HCT116 (cell line): ENCODE measurements around the gene CCDC188. TPM values are rescaled to one million over a fixed set of nuclear protein-coding genes. Genes with fewer than 3 reads are reported as not detected.

Source experiments
- ATAC-seq: fragments of 200-7000 bp; cut with Tn5 transposase; 2 replicates; pipeline ENCODE4 v1.9.1; 2020; ENCODE audit warnings: mild to moderate bottlenecking, moderate library complexity
- BruUV-seq: library from RNA; stranded (reverse); fragments of 400-500 nt; replicated peaks from 2 replicates; lab custom pipeline; 2021; lab: Mats Ljungman, UMichigan
- CTCF ChIA-PET: fragments of 300-600 bp; sonication (Branson Sonifier 250); formaldehyde crosslinking; loops from one replicate; lab custom pipeline; 2021; ENCODE audit warnings: antibody characterized with exemption; lab: Charles Lee
- POLR2A ChIA-PET: fragments of 300-600, 350-600 bp; sonication (Branson Sonifier 250); formaldehyde crosslinking; loops from one replicate; lab custom pipeline; 2021; ENCODE audit warnings: antibody characterized with exemption; lab: Charles Lee
- RAD21 ChIA-PET, 2 experiments: fragments of 300-600 bp; sonication (Branson Sonifier 250); formaldehyde crosslinking; loops; one replicate each; lab custom pipeline; 2023; ENCODE audit warnings: low total read pairs in 2 of 2; ENCODE audit not compliant: uncharacterized antibody in 2 of 2, unreplicated experiment in 2 of 2, low non-redundant PET in 1 of 2; lab: Charles Lee
- DNase-seq: peaks from one replicate; pipeline ENCODE4 v3.0.0-alpha.2; 2010; ENCODE audit warnings: low read depth, low spot score
- H2AFZ ChIP-seq: fragments of 200-600 bp; shearing (Covaris generic), sonication (generic); 2 replicates; pipeline ENCODE4 v1.6.1; 2017; ENCODE audit warnings: low read depth, mixed run types, mixed read lengths, antibody characterized with exemption, low read length; ENCODE audit not compliant: poor library complexity, severe bottlenecking
- H3K27ac ChIP-seq: 2 replicates; pipeline ENCODE4 v1.5.1; 2012; ENCODE audit warnings: low read depth, low read length
- H3K27me3 ChIP-seq: fragments of 200-600 bp; sonication (generic); 2 replicates; pipeline ENCODE4 v1.6.1; 2016; ENCODE audit warnings: mixed run types, low read length, mixed read lengths; ENCODE audit not compliant: insufficient read depth
- H3K36me3 ChIP-seq, 2 experiments: fragments of 200-500 bp in 1 of 2; fragments of 200-600 bp in 1 of 2; sonication (Bioruptor generic) in 1 of 2; sonication (generic) in 1 of 2; 2 replicates each; pipeline versions ENCODE4 v1.5.1 to v1.6.1; 2014 to 2016; ENCODE audit warnings: low read length in 2 of 2, inconsistent platforms in 1 of 2, mixed read lengths in 1 of 2, mixed run types in 1 of 2; ENCODE audit not compliant: insufficient read depth in 2 of 2, control insufficient read depth in 1 of 2
- H3K4me1 ChIP-seq, 2 experiments: fragments of 200-600 bp in 1 of 2; sonication (generic) in 1 of 2; 2 replicates each; pipeline versions ENCODE4 v1.5.1 to v1.6.1; 2012 to 2017; ENCODE audit warnings: low read length in 2 of 2, inconsistent platforms in 1 of 2, mild to moderate bottlenecking in 1 of 2, mixed read lengths in 1 of 2, mixed run types in 1 of 2, moderate library complexity in 1 of 2; ENCODE audit not compliant: insufficient read depth in 2 of 2, control insufficient read depth in 1 of 2
- H3K4me2 ChIP-seq: fragments of 200-600 bp; sonication (generic); 2 replicates; pipeline ENCODE4 v1.6.1; 2017; ENCODE audit warnings: mixed run types, low read length, mixed read lengths
- H3K4me3 ChIP-seq, 2 experiments: fragments of 200-600 bp in 1 of 2; sonication (generic) in 1 of 2; replicated peaks in 1 of 2; 2 replicates each; pipeline ENCODE4 v1.5.1; 2011 to 2016; ENCODE audit warnings: low read length in 2 of 2, control low read depth in 1 of 2, low read depth in 1 of 2, mild to moderate bottlenecking in 1 of 2, mixed read lengths in 1 of 2, mixed run types in 1 of 2
- H3K79me2 ChIP-seq: fragments of 200-600 bp; sonication (generic); 2 replicates; pipeline ENCODE4 v1.6.1; 2017; ENCODE audit warnings: mild to moderate bottlenecking, mixed run types, low read length, moderate library complexity, mixed read lengths; ENCODE audit not compliant: insufficient read depth
- H3K9ac ChIP-seq: fragments of 200-600 bp; sonication (generic); 2 replicates; pipeline ENCODE4 v1.6.1; 2016; ENCODE audit warnings: low read length, mixed read lengths
- H3K9me2 ChIP-seq: fragments of 200-600 bp; sonication (generic), shearing (Covaris generic); 2 replicates; pipeline ENCODE4 v1.6.1; 2017; ENCODE audit warnings: mixed run types, mild to moderate bottlenecking, moderate library complexity; ENCODE audit not compliant: insufficient read depth
- H3K9me3 ChIP-seq, 2 experiments: fragments of 200-500 bp in 1 of 2; fragments of 200-600 bp in 1 of 2; sonication (Bioruptor generic) in 1 of 2; sonication (generic) in 1 of 2; 2 replicates each; pipeline ENCODE4 v1.6.1; 2014 to 2017; ENCODE audit warnings: low read length in 2 of 2, mixed read lengths in 2 of 2, inconsistent platforms in 1 of 2, low read depth in 1 of 2, mild to moderate bottlenecking in 1 of 2, mixed run types in 1 of 2, moderate library complexity in 1 of 2; ENCODE audit not compliant: control insufficient read depth in 1 of 2, insufficient read depth in 1 of 2
- H4K20me1 ChIP-seq: fragments of 200-600 bp; sonication (generic), shearing (Covaris generic); 2 replicates; pipeline ENCODE4 v1.6.1; 2017; ENCODE audit warnings: mixed run types, mild to moderate bottlenecking, moderate library complexity; ENCODE audit not compliant: insufficient read depth
- CEBPB ChIP-seq: IDR thresholded peaks from 2 replicates; pipeline ENCODE4 v1.6.1; 2012; ENCODE audit warnings: low read depth
- ELF1 ChIP-seq: IDR thresholded peaks from 2 replicates; pipeline ENCODE4 v1.6.1; 2012; ENCODE audit warnings: low read depth, borderline replicate concordance
- EZH2 ChIP-seq: fragments of 200-600 bp; sonication (generic); IDR thresholded peaks from 2 replicates; pipeline ENCODE4 v1.6.1; 2017; ENCODE audit warnings: antibody characterized with exemption, mixed run types
- FOSL1 ChIP-seq: IDR thresholded peaks from 2 replicates; pipeline ENCODE4 v1.6.1; 2012; ENCODE audit warnings: low read depth
- MAX ChIP-seq: IDR thresholded peaks from 2 replicates; pipeline ENCODE4 v1.6.1; 2012
- POLR2A ChIP-seq: IDR thresholded peaks from 2 replicates; pipeline ENCODE4 v1.7.0; 2011; ENCODE audit warnings: borderline replicate concordance; ENCODE audit not compliant: insufficient read depth, insufficient read length; ENCODE audit errors: extremely low read depth
- POLR2AphosphoS5 ChIP-seq: IDR thresholded peaks from 2 replicates; pipeline ENCODE4 v1.6.1; 2011; ENCODE audit warnings: mild to moderate bottlenecking, low read depth, low read length, moderate library complexity
- RAD21 ChIP-seq: IDR thresholded peaks from 2 replicates; pipeline ENCODE4 v1.6.1; 2012; ENCODE audit warnings: low read depth, mild to moderate bottlenecking
- REST ChIP-seq: IDR thresholded peaks from 2 replicates; pipeline ENCODE4 v1.6.1; 2012; ENCODE audit warnings: low read depth
- SIN3A ChIP-seq: IDR thresholded peaks from 2 replicates; pipeline ENCODE4 v1.6.1; 2012; ENCODE audit warnings: low read depth
- YY1 ChIP-seq: IDR thresholded peaks from 2 replicates; pipeline ENCODE4 v1.6.1; 2011; ENCODE audit warnings: low read length, low read depth, moderate library complexity, mild to moderate bottlenecking; ENCODE audit not compliant: insufficient replicate concordance; ENCODE audit errors: extremely low read depth
- ZBTB33 ChIP-seq: IDR thresholded peaks from 2 replicates; pipeline ENCODE4 v1.6.1; 2011; ENCODE audit warnings: mild to moderate bottlenecking, low read length, moderate library complexity; ENCODE audit not compliant: insufficient replicate concordance; ENCODE audit errors: extremely low read depth
- ZFX ChIP-seq: fragments of 450-650 bp; IDR thresholded peaks from 2 replicates; pipeline ENCODE4 v1.6.1; 2017
- ZNF274 ChIP-seq: fragments of 200-500 bp; sonication (Bioruptor generic); IDR thresholded peaks from 2 replicates; pipeline ENCODE4 v1.6.1; 2014; ENCODE audit warnings: mild to moderate bottlenecking, low read depth, low read length, inconsistent platforms
- intact Hi-C: fragments of 100-400 bp; cut with micrococcal nuclease; formaldehyde crosslinking; loops from 2 replicates; pipeline ENCODE4 v1.10.0; 2022
- total RNA-seq: library from RNA; stranded (reverse); gene quantifications from one replicate; pipeline ENCODE4 v1.2.1, GENCODE V29; 2021; ENCODE audit not compliant: unreplicated experiment

CCDC188 gene
- total RNA-seq, 1 experiment from 2014 or later = not detected

DNA sequence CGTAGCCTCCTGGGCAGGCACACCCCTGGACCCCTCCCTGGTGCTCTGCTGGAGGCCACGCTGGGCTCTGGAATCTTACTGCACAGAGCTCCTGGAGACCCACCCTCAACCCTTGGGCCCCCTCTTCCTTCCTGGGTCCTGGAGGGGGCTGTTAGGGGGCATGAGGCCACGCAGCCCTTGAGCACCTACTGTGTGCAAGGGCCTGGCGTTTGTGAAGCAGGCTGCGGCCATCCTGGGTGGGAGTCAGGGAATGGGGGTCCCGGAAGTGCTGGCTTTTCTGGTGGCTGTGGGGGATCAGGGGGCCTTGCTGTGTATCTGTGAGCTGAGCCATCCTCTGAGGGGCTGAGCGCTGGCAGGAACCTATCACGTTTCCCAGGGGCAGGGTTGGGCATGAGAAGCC, 40.9 kb upstream of the CCDC188 start:
- no peak for ATAC-seq
- intact Hi-C loops = no loop called here
- POLR2A ChIA-PET = no interaction called here

GRCh38 chr22:20191000-20191515, 40.2 kb upstream of the CCDC188 start:
- H3K9me3 ChIP-seq = no peaks in the 10 kb centered on the region
- CTCF ChIA-PET = no interaction called here
- H3K4me2 ChIP-seq = no peak overlapping the region
- no peak overlapping the region for H2AFZ ChIP-seq
- no peaks in the 10 kb centered on the region for H3K27me3 ChIP-seq
- ATAC-seq (no peak), DNase-seq (no peak)
- no peak overlapping the region for H3K4me3 ChIP-seq
- intact Hi-C loops = no loop called here
- H3K27ac ChIP-seq = no peak overlapping the region
- RAD21 ChIA-PET = interaction anchor here in 1 of 2 experiments (0.7 kb wide), 1 partner anchor 219 kb away, joined by 3 read pairs; no protein-coding TSS in a partner anchor
- H3K9ac ChIP-seq = no peak overlapping the region
- BruUV-seq = no TSS peak
- POLR2A ChIA-PET = no interaction called here
- no peaks in the 10 kb centered on the region for H3K79me2 ChIP-seq
- H3K9me2 ChIP-seq = no peaks in the 10 kb centered on the region
- no peaks in the 10 kb centered on the region for H3K36me3 ChIP-seq
- no peaks in the 10 kb centered on the region for H3K4me1 ChIP-seq
- no peaks in the 10 kb centered on the region for H4K20me1 ChIP-seq
- TF ChIP-seq YY1 (no peak), RAD21 (no peak), MAX (no peak), POLR2A (no peak), ZBTB33 (no peak), ELF1 (no peak), FOSL1 (no peak), EZH2 (no peak), REST (no peak), CEBPB (no peak)

More for the DNA sequence above, 40.9 kb upstream of the CCDC188 start:
- Histone ChIP-seq H3K79me2 (no peaks in the 10 kb centered on the region), H3K9ac (no peak overlapping the region), H3K9me3 (no peaks in the 10 kb centered on the region), H3K27me3 (no peaks in the 10 kb centered on the region), H3K4me2 (no peak overlapping the region), H3K9me2 (no peaks in the 10 kb centered on the region), H3K4me1 (no peaks in the 10 kb centered on the region), H3K36me3 (no peaks in the 10 kb centered on the region), H2AFZ (no peak overlapping the region), H3K4me3 (no peak overlapping the region), H4K20me1 (no peaks in the 10 kb centered on the region), H3K27ac (no peak overlapping the region)
- ChIA-PET RAD21 (no interaction called here), CTCF (no interaction called here)
- DNase-seq = no peak
- TF ChIP-seq ZFX (no peak), POLR2AphosphoS5 (no peak), SIN3A (no peak), ZNF274 (no peak)
- BruUV-seq = no TSS peak
